HEK293 (cell line): Measurements from ENCODE around the gene GMPS.

Source experiments
- CTCF ChIA-PET: fragments of 350-600 bp; formaldehyde crosslinking; extraction: SDS; loops from one replicate; lab custom pipeline; 2021; ENCODE audit warnings: antibody characterized with exemption; lab: Yijun Ruan, JAX
- POLR2A ChIA-PET: fragments of 300-600 bp; formaldehyde crosslinking; extraction: SDS; loops from one replicate; lab custom pipeline; 2020; ENCODE audit warnings: antibody characterized with exemption, inconsistent platforms; lab: Yijun Ruan, JAX
- H3K27ac ChIP-seq: fragments of 200-500 bp; sonication (Bioruptor generic); 2 replicates; pipeline ENCODE4 v1.5.1; 2014; ENCODE audit warnings: low read depth, low read length, control low read depth, inconsistent platforms; ENCODE audit errors: extremely low read depth
- H3K36me3 ChIP-seq, 2 experiments: fragments of 200-500 bp in 1 of 2; sonication (Bioruptor generic) in 1 of 2; 1 replicate in 1 of 2; 2 replicates in 1 of 2; pipeline ENCODE4 v1.5.1; 2014 to 2017; ENCODE audit warnings: inconsistent platforms in 2 of 2, low read length in 2 of 2; ENCODE audit not compliant: control insufficient read depth in 2 of 2, insufficient read depth in 1 of 2
- H3K4me1 ChIP-seq: fragments of 200-500 bp; sonication (Bioruptor generic); 2 replicates; pipeline ENCODE4 v1.5.1; 2014; ENCODE audit warnings: mild to moderate bottlenecking, low read length, inconsistent platforms; ENCODE audit not compliant: control insufficient read depth, insufficient read depth
- H3K4me3 ChIP-seq: 2 replicates; pipeline ENCODE4 v1.5.1; 2011; ENCODE audit warnings: low read depth, mild to moderate bottlenecking, control low read depth, low read length, moderate library complexity
- H3K9me3 ChIP-seq: fragments of 200-500 bp; sonication (Bioruptor generic); 2 replicates; pipeline ENCODE4 v1.5.1; 2014; ENCODE audit warnings: low read depth, low read length, inconsistent platforms; ENCODE audit not compliant: control insufficient read depth, insufficient read depth
- KLF16 ChIP-seq: fragments of 450-650 bp; formaldehyde crosslinking; IDR thresholded peaks from 2 replicates; pipeline ENCODE4 v1.5.1; 2017; ENCODE audit warnings: missing biosample characterization, missing genetic modification characterization
- KLF8 ChIP-seq: fragments of 450-650 bp; formaldehyde crosslinking; IDR thresholded peaks from 2 replicates; pipeline ENCODE4 v1.5.1; 2016; ENCODE audit warnings: missing biosample characterization, missing genetic modification characterization
- OSR2 ChIP-seq: fragments of 450-650 bp; formaldehyde crosslinking; IDR thresholded peaks from 2 replicates; pipeline ENCODE4 v1.5.1; 2016; ENCODE audit warnings: missing biosample characterization, missing genetic modification characterization
- WT1 ChIP-seq: fragments of 450-650 bp; formaldehyde crosslinking; IDR thresholded peaks from 2 replicates; pipeline ENCODE4 v1.5.1; 2016; ENCODE audit warnings: missing biosample characterization, missing genetic modification characterization
- YY2 ChIP-seq: fragments of 450-650 bp; formaldehyde crosslinking; IDR thresholded peaks from 2 replicates; pipeline ENCODE4 v1.5.1; 2016; ENCODE audit warnings: missing biosample characterization, missing genetic modification characterization
- ZBTB17 ChIP-seq: fragments of 450-650 bp; formaldehyde crosslinking; IDR thresholded peaks from 2 replicates; pipeline ENCODE4 v1.5.1; 2016; ENCODE audit warnings: missing biosample characterization, missing genetic modification characterization
- ZFP69B ChIP-seq: fragments of 450-650 bp; formaldehyde crosslinking; IDR thresholded peaks from 2 replicates; pipeline ENCODE4 v1.5.1; 2016; ENCODE audit warnings: missing biosample characterization, missing genetic modification characterization
- ZIC2 ChIP-seq: fragments of 450-650 bp; formaldehyde crosslinking; IDR thresholded peaks from 2 replicates; pipeline ENCODE4 v1.5.1; 2016; ENCODE audit warnings: missing biosample characterization, missing genetic modification characterization
- ZNF140 ChIP-seq: fragments of 450-650 bp; formaldehyde crosslinking; IDR thresholded peaks from 2 replicates; pipeline ENCODE4 v1.5.1; 2016; ENCODE audit warnings: missing biosample characterization, missing genetic modification characterization
- ZNF174 ChIP-seq: fragments of 450-650 bp; formaldehyde crosslinking; IDR thresholded peaks from 2 replicates; pipeline ENCODE4 v1.5.0; 2017; ENCODE audit warnings: missing biosample characterization, mild to moderate bottlenecking, missing genetic modification characterization
- ZNF2 ChIP-seq: fragments of 450-650 bp; formaldehyde crosslinking; IDR thresholded peaks from 2 replicates; pipeline ENCODE4 v1.5.1; 2016; ENCODE audit warnings: missing biosample characterization, missing genetic modification characterization
- ZNF214 ChIP-seq: fragments of 450-650 bp; formaldehyde crosslinking; IDR thresholded peaks from 2 replicates; pipeline ENCODE4 v1.5.1; 2017; ENCODE audit warnings: missing biosample characterization, mild to moderate bottlenecking, missing genetic modification characterization, borderline replicate concordance
- ZNF341 ChIP-seq: fragments of 450-650 bp; formaldehyde crosslinking; IDR thresholded peaks from 2 replicates; pipeline ENCODE4; 2016; ENCODE audit warnings: low read depth, missing biosample characterization, missing genetic modification characterization
- ZNF488 ChIP-seq: fragments of 450-650 bp; formaldehyde crosslinking; IDR thresholded peaks from 2 replicates; pipeline ENCODE4 v1.5.1; 2016; ENCODE audit warnings: missing biosample characterization, missing genetic modification characterization
- ZNF561 ChIP-seq: fragments of 450-650 bp; IDR thresholded peaks from 2 replicates; pipeline ENCODE4 v1.5.1; 2018; ENCODE audit warnings: missing biosample characterization, missing genetic modification characterization, borderline replicate concordance
- ZNF623 ChIP-seq: fragments of 450-650 bp; formaldehyde crosslinking; IDR thresholded peaks from 2 replicates; pipeline ENCODE4 v1.5.1; 2016; ENCODE audit warnings: missing biosample characterization, missing genetic modification characterization
- ZNF629 ChIP-seq: fragments of 450-650 bp; formaldehyde crosslinking; IDR thresholded peaks from 2 replicates; pipeline ENCODE4 v1.5.1; 2017; ENCODE audit warnings: missing biosample characterization, missing genetic modification characterization
- ZNF785 ChIP-seq: fragments of 450-650 bp; formaldehyde crosslinking; IDR thresholded peaks from 2 replicates; pipeline ENCODE4 v1.5.1; 2016; ENCODE audit warnings: missing biosample characterization, missing genetic modification characterization
- ZNF843 ChIP-seq: fragments of 450-650 bp; formaldehyde crosslinking; IDR thresholded peaks from 2 replicates; pipeline ENCODE4 v1.5.1; 2016; ENCODE audit warnings: missing biosample characterization, missing genetic modification characterization
- TF ChIP-seq, protein P1 (sequence below): fragments of 450-650 bp; formaldehyde crosslinking; IDR thresholded peaks from 2 replicates; pipeline ENCODE4 v1.5.1; 2016; ENCODE audit warnings: missing biosample characterization, missing genetic modification characterization, low read depth
- TF ChIP-seq, protein P2 (sequence below): fragments of 450-650 bp; formaldehyde crosslinking; IDR thresholded peaks from 2 replicates; pipeline ENCODE4 v1.5.1; 2016; ENCODE audit warnings: missing biosample characterization, missing genetic modification characterization

Gene GMPS

GRCh38 chr3:155946178-155946577 lies 75.7 kb downstream of the GMPS start:
- ChIA-PET POLR2A (no interaction called here), CTCF (no interaction called here)
- no peak overlapping the region for H3K27ac ChIP-seq
- peaks cover 0 to 21% of the 10 kb centered on the region in 2 experiments; a peak in 2 of 3 replicates for H3K36me3 ChIP-seq
- H3K4me1 ChIP-seq: no peaks in the 10 kb centered on the region
- no peak for TF ChIP-seq KLF16 (tag by site-specific recombination)
- no peak for TF ChIP-seq ZNF174 (tag by site-specific recombination)
- peak; percentile 28; the same call in 1 of the 2 replicates for TF ChIP-seq ZNF629 (tag by site-specific recombination)
- TF ChIP-seq, protein P1, sequence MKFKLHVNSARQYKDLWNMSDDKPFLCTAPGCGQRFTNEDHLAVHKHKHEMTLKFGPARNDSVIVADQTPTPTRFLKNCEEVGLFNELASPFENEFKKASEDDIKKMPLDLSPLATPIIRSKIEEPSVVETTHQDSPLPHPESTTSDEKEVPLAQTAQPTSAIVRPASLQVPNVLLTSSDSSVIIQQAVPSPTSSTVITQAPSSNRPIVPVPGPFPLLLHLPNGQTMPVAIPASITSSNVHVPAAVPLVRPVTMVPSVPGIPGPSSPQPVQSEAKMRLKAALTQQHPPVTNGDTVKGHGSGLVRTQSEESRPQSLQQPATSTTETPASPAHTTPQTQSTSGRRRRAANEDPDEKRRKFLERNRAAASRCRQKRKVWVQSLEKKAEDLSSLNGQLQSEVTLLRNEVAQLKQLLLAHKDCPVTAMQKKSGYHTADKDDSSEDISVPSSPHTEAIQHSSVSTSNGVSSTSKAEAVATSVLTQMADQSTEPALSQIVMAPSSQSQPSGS (tag by site-specific recombination): 0 out of 2 replicates have a peak, but pooled peaks have one; percentile 42
- no peak for TF ChIP-seq YY2
- TF ChIP-seq ZFP69B (tag by site-specific recombination): no peak
- no peaks in the 10 kb centered on the region for H3K9me3 ChIP-seq
- no peak overlapping the region for H3K4me3 ChIP-seq

GRCh38 chr3:155948476-155948875 lies 78.0 kb downstream of the GMPS start:
- H3K9me3 ChIP-seq: no peaks in the 10 kb centered on the region
- POLR2A ChIA-PET: no interaction called here
- no peaks in the 10 kb centered on the region for H3K4me1 ChIP-seq
- no peak overlapping the region for H3K4me3 ChIP-seq
- peaks cover 0 to 12% of the 10 kb centered on the region in 2 experiments; a peak in 1 of 3 replicates for H3K36me3 ChIP-seq
- CTCF ChIA-PET: no interaction called here
- no peak for TF ChIP-seq ZNF561 (tag by site-specific recombination)
- no peak for TF ChIP-seq WT1
- TF ChIP-seq ZNF341: no peak
- TF ChIP-seq ZNF785 (tag by site-specific recombination): no peak
- TF ChIP-seq ZNF140: no peak
- no peak for TF ChIP-seq KLF8 (tag by site-specific recombination)
- no peak overlapping the region for H3K27ac ChIP-seq

- no peaks in the 10 kb centered on the region for H3K9me3 ChIP-seq
- no peaks in the 10 kb centered on the region for H3K4me1 ChIP-seq
- ChIA-PET POLR2A (no interaction called here), CTCF (interaction anchor here (0.6 kb wide), 1 partner anchor 195 kb away, joined by 3 read pairs; no protein-coding TSS in a partner anchor)
- H3K27ac ChIP-seq: no peak overlapping the region
- H3K4me3 ChIP-seq: no peak overlapping the region
- H3K36me3 ChIP-seq: peaks cover 0 to 9% of the 10 kb centered on the region in 2 experiments; a peak in 1 of 3 replicates
- TF ChIP-seq ZIC2 (no peak), ZNF2 (no peak)
- TF ChIP-seq, all 188 proteins: peak for 0
Measured at GRCh38 chr3:155949453-155950217, 79.2 kb downstream of the GMPS start.

- CTCF ChIA-PET: no interaction called here
- POLR2A ChIA-PET: no interaction called here
- no peaks in the 10 kb centered on the region for H3K4me1 ChIP-seq
- no peaks in the 10 kb centered on the region for H3K9me3 ChIP-seq
- H3K36me3 ChIP-seq: peaks cover 0 to 7% of the 10 kb centered on the region in 2 experiments; a peak in 1 of 3 replicates
- H3K4me3 ChIP-seq: no peak overlapping the region
- TF ChIP-seq ZNF623 (tag by site-specific recombination): no peak
- no peak for TF ChIP-seq ZIC2
- TF ChIP-seq ZNF843 (tag by site-specific recombination): no peak
- TF ChIP-seq ZBTB17 (tag by site-specific recombination): no peak
- TF ChIP-seq OSR2: no peak
- TF ChIP-seq ZNF214 (tag by site-specific recombination): no peak
- no peak for TF ChIP-seq ZNF488 (tag by site-specific recombination)
- TF ChIP-seq, protein P2, sequence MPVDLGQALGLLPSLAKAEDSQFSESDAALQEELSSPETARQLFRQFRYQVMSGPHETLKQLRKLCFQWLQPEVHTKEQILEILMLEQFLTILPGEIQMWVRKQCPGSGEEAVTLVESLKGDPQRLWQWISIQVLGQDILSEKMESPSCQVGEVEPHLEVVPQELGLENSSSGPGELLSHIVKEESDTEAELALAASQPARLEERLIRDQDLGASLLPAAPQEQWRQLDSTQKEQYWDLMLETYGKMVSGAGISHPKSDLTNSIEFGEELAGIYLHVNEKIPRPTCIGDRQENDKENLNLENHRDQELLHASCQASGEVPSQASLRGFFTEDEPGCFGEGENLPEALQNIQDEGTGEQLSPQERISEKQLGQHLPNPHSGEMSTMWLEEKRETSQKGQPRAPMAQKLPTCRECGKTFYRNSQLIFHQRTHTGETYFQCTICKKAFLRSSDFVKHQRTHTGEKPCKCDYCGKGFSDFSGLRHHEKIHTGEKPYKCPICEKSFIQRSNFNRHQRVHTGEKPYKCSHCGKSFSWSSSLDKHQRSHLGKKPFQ: no peak
- H3K27ac ChIP-seq: no peak overlapping the region
Measured at GRCh38 chr3:155956508-155957411, 86.3 kb downstream of the GMPS start.
